HFF-Myc (cell line): ENCODE results near the gene ZMYM4.

ENCODE experiments used
- DNase-seq: peaks from one replicate; pipeline ENCODE4 v3.0.0-alpha.2; 2011; ENCODE audit warnings: low read depth; ENCODE audit errors: extremely low read depth
- H3K4me3 ChIP-seq: replicated peaks from 2 replicates; pipeline ENCODE4 v1.5.1; 2011; ENCODE audit warnings: low read depth, mild to moderate bottlenecking, control low read depth, low read length
- CTCF ChIP-seq: IDR thresholded peaks from 2 replicates; pipeline ENCODE4 v1.5.1; 2012; ENCODE audit warnings: mild to moderate bottlenecking, low read depth, low read length, control low read depth; ENCODE audit errors: missing control alignments

The ZMYM4 gene

GRCh38 chr1:35433714-35434113 lies 165.2 kb downstream of the ZMYM4 start:
- H3K4me3 ChIP-seq = no peak overlapping the region
- TF ChIP-seq CTCF = no peak
- DNase-seq = no peak

GRCh38 chr1:35434703-35435102 lies 166.2 kb downstream of the ZMYM4 start:
- H3K4me3 ChIP-seq = no peak overlapping the region
- TF ChIP-seq CTCF = no peak
- DNase-seq = no peak

- TF ChIP-seq CTCF = no peak
- no peak overlapping the region for H3K4me3 ChIP-seq
- DNase-seq = no peak
Measured at GRCh38 chr1:35436078-35436477, 167.6 kb downstream of the ZMYM4 start.

GRCh38 chr1:35437200-35437599 lies 168.7 kb downstream of the ZMYM4 start:
- no peak overlapping the region for H3K4me3 ChIP-seq
- TF ChIP-seq CTCF = no peak
- DNase-seq = no peak

GRCh38 chr1:35439626-35440025 lies 171.1 kb downstream of the ZMYM4 start:
- no peak for DNase-seq
- no peak for TF ChIP-seq CTCF
- no peak overlapping the region for H3K4me3 ChIP-seq

- no peak overlapping the region for H3K4me3 ChIP-seq
- TF ChIP-seq CTCF = no peak
- DNase-seq = no peak
Measured at GRCh38 chr1:35441926-35442579, 173.5 kb downstream of the ZMYM4 start.

- TF ChIP-seq CTCF = no peak
- DNase-seq = no peak
- H3K4me3 ChIP-seq = no peak overlapping the region
Measured at GRCh38 chr1:35442734-35443133, 174.2 kb downstream of the ZMYM4 start.
